GM18511 (cell line): Measurements from ENCODE around the gene RANBP1.
"Not testable (repeated sequence)": the region's sequence is repeated elsewhere in the genome, so short reads cannot be mapped to it uniquely, and the experiment has no call there.

Experiments
- ATAC-seq: cut with Tn5 transposase; IDR thresholded peaks from one replicate; pipeline ENCODE4 v1.9.1; 2021; ENCODE audit warnings: mild to moderate bottlenecking, moderate library complexity; ENCODE audit not compliant: unreplicated experiment

The RANBP1 gene

DNA sequence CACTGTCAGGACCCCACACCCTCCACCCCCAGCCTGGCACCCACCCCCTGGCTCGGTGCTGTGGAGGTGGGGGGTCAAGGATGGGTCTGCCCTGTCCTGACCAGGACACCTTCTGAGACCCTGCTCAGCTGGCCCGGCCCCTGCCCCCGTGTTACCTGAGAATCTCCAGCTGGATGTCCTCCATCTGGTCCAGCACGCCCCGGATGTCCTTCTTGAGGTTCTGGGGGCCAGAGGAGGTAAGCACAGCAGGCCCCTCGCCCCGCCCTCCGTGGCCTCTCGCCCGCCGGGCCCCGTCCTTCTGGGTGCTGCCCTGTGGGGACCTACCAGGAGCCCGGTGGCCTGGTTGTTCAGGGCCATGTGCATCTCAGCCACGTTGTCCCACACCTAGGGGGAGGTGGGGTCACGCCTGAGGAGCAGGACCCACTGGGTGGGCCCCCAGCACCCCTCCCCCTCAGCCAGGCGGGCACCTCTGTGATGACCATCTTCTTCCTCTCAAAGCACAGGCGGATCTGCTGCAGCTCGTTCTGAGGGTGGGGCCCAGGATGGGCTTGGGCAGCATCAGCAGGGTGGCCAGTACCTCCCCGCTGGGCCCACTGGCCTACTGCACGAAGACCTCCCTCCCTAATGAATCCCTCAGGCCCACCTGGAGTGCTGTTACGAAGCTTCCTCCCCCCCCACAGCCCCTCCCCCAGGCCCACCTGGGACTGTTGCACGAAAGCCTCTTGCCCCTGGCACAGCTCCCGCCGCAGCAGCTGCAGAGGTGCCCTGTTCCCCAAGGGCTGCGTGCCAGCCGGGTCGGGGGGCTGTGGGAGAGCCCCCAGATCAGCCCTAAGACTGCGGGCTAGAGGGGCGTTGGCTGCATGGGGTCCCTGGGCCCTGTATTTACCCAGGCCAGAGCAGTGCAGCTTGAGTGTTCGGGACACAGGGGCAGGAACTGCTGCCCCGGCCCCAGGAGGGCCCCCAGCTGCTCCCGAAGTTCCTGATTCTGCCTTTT is 33.6 kb downstream of the RANBP1 start:
- no peak for ATAC-seq

DNA sequence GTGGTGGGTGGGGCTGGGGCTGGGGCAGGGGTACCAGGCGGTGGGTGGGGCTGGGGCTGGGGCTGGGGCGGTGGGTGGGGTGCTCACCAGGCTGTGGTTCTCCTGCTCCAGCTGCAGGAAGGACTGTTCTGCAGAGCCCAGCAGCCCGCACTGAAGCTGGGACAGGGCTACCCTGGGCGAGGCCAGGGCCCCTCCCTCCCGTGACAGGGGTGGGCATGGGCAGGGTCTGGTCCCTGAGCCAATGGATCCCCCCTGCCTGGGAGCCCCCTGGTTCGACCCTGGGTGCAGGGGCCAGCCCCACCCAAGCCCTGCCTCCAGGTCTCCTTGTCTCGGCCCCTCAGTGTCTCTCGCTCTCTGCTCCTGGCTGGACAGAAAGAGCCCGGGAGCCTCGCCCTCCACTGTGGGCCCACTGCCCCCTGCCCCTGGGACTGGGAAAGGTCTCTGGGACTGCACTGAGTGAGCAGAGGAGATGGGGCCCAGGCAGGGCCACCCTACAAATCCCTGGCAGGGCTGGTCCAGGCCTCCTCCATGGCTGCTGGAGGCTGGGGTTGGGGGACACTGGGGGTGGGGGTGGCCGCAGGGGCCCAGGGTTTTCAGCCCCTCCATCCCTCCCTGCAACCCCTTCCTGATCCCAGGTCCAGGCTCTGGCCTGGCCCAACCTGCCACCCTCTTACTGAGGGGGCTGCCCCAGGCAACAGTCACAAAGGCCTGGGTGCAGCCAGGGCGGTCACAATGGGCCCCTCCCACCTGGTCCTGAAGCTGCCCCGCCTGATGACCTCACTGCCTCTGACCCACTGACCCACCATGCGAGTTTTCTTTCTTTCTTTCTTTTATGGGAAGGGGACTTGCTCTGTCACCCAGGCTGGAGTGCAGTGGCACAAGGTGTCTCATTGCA is 34.7 kb downstream of the RANBP1 start, which contains the start of gene CCDC188:
Gene CCDC188, minus strand, starts transcription at position 675 of the 895 bp plus-strand sequence. Its CDS starts 69 bp downstream, at position 606.
- no peak for ATAC-seq

DNA sequence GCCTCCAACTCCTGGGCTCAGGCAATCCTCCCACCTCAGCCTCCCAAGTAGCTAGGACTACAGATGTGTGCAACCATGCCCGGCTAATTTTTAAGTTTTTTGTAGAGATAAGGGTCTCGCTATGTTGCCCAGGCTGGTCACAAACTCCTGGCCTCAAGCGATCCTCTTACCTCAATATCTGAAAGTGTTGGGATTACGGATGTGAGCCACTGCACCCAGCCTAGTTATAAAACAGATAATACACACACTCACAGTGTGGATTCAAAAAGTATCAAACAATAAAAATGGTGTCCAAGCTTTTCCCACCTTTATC is 35.3 kb downstream of the RANBP1 start:
- no peak for ATAC-seq

DNA sequence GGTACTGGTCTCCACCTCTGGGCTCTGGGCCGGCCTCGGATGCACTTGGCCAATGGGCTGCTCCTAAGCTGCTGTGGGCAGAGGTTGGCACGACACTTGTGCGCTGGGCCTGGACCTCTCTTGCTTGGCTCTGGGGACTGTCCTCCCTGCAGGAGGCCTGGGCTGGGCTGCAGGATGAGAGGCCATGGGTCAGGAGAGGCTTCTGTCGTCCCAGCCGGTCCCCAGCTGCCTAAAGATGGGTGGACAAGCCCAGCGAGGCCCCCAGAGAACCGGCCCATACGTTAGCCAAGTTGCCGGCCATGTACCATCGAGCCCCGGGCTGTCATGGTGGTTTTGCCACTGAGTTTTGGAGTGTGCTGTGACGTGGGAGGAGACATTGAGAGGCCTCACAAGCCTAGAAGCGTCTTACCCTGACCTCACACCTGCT is 36.6 kb downstream of the RANBP1 start:
- ATAC-seq = no peak

DNA sequence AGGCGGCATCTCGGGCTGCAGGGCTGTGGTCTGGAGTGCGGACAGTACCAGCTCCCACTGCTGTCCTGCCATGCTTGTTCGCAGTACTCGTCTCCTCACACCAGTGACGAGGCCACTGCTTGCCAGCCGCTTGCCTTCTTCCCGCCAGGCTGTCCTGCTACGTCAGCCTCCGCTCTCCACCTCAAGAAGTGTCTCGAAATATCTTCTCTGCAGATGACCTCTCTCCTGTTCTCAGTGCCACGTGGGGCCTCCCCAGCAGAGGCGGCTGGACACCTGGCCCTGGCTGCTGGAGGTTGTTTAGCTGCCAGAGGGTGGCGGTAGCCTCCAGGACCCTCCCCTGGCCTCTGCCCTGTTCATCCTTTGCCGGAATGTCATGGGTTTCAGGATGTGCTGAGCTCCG is 38.0 kb downstream of the RANBP1 start:
- ATAC-seq = no peak

DNA sequence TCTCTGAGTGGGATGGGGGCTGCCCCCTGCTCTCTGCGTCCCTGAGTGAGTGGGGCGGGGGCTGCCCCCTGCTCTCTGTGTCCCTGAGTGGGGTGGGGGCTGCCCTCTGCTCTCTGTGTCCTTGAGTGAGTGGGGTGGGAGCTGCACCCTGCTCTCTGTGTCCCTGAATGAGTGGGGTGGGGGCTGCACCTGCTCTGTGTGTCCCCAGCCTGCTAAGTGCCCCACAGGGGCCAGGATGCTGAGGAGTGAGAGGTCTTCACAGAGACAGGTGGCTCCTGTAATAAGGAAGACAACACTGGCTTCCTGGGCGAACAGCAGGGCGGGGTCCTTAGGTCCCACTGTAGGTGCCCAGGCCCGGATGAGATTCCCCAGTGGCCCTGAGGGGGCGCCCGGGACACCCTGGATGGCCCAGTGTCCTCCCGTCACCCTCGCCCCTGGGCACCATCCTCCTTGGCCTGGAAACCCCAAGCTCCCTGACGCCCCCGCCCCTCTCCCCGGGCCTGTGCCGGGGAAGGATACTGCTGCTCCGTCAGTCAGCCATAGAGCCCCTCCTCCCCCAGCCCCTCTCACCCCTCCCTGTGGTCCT is 38.8 kb downstream of the RANBP1 start:
- ATAC-seq = no peak

DNA sequence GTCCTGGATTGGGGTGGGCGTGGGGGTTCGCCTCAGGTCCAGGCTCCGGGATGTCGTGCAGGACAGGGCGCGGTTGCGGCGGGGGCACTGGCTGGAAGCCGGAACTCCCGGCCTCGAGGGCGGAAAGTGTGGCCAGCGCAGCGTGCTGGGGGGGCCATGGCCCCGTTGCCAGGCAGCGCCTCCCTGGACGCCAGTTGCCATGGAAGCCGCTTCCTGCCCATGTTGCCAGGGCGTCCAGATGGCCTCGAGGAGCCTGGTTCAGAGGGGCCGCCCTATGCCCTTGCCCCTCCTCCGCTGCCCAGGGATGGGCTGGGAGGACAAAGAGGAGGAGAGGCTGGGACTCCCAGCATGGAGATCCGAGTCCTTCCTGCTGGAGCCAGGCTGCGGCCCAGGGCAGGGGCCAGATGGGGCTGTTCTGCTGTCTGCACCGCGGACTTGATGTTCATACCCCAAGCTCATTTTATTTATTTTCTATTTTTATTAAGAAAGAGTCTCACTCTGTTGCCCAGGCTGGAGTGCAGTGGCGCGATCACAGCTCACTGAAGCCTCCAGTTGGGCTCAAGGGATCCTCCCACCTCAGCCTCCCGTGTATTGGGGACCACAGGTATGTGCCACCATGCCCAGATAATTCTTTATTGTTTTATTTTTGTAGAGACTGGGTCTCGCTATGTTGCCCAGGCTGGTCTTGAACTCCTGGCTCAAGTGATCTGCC is 39.6 kb downstream of the RANBP1 start:
- ATAC-seq = no peak

DNA sequence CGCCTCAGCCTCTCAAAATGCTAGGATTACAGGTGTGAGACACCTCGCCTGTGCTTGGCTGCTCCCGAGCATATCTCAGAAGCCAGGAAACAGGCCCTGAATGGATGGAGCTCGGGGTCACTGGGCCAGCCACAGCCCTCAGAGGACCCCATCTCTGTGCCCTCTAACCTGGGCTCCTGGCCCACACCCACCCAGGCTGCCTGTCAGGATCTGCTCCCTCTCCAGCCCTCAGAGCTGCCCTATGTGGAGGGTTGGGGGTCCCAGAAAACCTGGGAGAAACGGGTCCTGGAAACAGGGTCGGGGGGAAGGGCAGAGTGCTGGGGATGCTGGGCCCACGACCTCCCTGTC is 40.1 kb downstream of the RANBP1 start:
- no peak for ATAC-seq

DNA sequence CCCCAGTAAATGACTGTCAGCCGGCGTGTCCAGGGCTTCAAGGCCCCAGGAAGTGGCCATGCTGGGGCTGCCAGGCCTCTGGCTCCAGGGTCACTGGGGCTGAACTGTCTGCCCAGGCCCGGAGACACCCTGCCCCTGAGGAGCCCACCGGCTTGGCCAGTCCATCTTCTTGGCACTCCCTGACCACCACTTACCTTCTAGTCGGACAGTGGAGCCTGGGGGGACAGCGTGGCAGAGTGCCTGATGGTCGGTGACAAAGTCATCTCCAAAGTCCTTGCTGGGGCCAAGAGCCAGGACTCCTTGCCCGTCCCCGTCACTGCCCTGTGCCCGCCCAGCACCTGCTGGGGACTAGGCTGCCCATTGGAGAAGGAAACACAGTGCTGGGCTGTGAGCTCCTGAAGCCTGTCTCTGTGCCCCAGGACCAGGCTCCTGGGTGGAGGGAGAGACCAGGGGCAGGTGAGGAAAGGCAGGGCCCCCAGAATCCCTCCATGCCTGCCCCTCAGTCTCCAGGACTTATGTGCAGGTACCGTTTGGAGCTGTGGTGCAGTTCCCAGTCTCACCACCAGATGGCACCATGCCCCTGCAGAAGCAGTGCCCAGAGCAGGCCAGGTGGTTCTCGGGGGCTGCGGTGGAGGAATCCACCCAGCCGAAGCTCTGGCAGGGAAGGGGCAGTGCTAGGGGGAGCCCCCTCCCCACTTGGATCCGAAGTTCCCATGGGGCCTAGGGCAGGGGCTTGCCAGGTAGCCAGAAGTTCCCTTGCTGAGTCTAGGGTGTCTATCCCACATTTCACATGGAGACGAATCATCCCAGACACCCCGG is 40.9 kb downstream of the RANBP1 start:
- no peak for ATAC-seq

DNA sequence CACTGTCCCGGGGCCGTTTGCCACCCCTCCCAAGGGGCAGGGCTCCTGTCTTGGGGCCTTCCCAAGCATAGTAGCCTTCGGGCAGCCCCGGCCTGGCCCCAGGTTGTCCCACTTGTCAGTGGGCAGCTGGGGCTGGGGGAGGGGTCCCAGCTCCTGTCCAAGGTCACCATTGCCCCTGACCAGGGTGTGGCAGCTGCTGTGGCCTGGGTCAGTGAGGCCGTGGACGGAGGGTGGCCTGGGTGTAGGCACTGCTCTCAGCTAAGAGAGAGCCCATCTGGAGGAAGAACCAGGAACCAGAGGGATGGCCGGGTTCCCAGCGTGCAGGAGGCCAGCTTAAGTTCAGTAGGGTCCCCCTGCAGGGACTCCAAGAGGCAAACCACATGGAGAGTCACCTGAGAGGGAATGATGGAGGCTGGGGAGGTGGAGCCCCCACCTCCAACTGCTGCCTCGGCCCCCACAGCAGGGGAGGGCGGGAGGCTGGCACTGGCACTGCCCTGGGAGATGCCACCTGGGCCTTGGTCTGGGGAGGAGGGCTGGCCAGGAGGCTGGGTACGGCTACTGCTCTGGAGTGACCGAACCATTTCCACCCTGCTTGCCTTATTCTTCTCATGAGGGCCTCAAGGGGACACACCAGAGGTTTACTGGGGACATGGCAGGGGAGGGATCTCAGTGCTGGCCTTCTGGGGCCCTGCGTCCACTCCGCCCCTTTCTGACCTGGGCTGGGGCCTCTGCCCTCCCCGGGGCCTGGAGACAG is 41.7 kb downstream of the RANBP1 start:
- ATAC-seq = no peak

DNA sequence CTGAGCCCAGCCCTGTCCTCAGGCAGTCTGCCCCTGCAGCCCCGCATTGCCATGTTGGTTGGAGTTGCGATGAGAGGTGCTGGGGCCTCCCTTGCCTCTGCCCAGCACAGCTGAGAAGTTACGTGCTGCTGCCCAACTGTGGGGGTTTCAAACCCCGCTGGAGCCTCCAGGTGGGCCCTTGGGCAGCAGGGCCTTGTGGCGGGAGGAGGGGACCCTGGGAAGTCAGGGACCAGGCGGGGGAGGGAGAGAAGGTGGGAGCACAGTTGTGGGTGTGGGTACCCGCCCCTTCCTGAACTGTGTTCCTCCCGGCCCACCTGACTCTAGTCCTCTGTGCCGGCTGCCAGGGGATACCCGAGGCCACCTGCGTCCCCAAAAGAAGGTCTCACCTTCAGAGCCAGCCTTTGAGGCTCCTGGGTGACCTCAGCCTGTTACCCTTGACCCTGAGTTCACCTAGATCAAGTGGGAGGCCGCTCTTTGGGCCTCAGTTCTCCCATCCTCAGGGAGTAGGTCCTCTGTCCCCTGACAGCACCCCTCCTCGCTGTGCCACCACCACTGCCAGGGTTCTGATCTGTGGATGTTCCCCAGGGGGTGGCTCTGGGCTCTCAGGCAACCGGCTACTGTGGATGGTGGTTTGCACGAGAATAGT is 42.6 kb downstream of the RANBP1 start:
- no peak for ATAC-seq

DNA sequence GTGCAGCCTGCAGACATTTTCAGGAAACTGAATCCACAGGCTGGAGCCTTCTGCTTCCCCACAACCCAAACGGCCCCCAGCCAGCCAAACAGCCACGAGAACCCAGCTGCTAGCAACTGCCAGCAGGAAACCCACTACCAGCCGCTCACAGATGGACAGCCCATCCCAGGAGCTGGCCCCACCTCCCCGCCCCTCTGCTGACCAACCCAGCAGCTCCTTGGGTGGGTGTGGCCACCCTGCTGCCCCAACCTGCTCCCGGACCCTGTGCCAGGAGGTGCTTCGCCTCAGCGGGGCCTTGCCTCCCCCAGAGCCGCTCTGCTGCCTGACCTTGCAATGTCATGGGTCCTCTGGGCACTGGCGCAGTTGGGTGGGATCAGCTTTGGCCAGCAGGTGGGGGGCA is 43.2 kb downstream of the RANBP1 start:
- no peak for ATAC-seq

DNA sequence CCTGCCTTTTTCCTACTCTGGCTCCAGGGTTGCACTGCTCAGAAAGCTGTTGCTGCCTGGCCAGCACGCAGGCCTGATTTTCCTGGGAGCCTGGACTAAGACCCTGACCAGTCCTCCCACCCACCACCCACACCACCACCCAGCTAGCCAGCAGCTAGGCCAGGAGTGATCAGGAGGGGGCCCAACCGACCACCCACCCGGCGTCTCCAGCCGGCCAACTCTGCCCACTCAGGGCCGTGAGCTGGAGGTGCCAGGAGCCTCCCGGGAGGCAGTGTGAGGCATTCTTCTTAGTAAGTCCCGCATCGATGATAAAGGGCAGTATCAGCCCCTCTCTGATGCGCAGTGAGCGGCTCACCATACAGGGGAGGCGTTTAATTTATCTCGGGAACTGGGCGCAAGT is 43.6 kb downstream of the RANBP1 start:
- not testable (repeated sequence) for ATAC-seq

DNA sequence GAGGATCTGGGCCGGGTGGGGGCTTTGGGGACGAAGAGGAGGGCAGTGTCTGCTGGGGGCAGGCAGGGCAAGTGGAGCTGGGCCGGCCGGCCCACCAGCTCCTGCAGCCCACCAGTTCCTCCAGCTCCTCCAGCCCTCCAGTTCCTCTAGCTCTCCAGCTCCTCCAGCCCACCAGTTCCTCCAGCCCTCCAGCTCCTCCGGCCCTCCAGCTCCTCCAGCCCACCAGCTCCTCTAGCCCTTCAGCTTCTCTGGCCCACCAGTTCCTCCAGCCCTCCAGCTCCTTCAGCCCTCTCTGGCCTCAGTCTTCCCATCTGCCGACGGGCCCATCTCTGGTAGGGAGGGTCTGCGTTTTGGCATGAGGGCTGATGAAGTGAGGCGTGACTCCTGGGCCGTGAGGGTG is 44.1 kb downstream of the RANBP1 start:
- ATAC-seq = no peak

DNA sequence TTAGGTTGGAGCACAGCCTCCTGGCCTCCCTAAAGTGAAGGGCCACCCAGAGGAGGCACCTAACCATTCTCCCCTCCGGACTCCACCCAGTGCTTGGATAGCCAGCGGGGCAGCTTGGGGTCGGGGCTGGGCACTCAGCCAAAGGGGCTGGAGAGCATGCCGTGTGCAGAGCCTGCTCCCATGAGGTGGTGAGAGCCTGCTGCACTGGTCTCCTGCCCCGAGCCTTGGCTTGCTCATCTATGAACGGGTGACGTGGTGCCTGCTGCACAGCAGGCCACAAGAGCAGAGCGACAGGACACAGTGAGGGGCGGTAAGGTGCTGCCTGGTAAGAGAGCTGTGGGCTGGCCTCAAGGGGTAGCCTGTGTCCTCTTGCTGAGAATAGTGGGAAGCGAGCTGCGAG is 49.0 kb downstream of the RANBP1 start:
- ATAC-seq = no peak

DNA sequence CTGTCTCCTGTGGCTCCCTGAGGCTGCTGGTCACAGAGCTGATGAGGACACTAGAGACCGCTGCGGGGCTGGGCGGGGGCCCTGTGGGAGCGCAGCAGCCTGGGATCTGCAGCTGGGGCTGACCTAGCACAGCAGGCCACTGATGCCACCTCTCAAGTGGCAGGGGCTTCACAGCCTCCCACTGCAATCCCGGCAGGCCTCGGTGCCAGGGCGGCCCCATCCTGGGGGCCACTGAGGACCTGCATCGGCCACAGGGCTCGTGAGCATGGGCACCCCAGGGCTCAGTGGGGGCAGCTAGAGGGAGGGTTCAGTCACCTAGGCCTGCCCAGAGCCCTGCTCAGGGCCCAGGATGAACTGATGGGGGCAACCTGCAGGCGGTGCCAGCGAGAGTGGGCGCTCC is 49.5 kb downstream of the RANBP1 start:
- ATAC-seq = no peak

DNA sequence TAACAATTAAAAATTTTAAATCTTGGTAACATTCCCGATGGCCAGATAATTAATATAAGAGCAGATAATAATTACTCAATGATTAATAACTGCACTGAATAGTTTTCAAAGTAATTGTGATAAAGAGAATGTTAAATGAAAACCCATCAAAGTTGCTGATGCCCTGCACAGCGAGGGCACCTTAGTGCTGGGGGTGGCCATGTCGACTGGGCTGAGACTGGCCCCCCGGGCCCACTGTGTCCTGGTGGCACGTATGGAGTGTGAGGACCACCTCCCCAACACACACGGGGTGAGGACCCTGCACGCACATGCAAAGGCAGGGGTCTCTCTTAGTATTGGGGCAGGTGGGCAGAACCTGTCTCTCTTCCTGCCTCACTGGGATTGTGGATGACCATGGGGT is 50.0 kb downstream of the RANBP1 start:
- no peak for ATAC-seq

DNA sequence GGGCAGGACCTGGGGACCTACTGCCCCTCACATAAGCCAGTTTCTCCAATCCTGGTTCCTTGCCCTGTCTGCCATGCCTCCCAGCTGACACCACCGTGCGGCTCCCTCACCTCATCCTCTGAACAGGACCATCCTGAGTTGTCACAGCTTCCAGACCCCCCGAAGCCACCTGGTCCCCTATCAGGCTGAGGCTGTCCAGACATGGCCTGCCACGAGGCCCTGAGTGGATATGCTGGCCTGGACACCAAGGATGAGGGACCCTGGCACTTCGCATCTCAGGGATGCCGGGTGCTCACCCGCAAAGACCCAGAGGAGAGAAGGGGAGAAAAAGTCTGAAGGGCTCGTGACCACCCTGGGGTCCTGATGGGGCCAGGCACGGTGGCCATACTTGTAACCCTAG is 50.8 kb downstream of the RANBP1 start:
- no peak for ATAC-seq
